C4-2B (cell line): Measurements from ENCODE around the gene KCTD6.

Source experiments
- H3K27ac ChIP-seq: fragments of 450-650 bp; 2 replicates; pipeline ENCODE4 v1.5.1; 2017
- CTCF ChIP-seq: fragments of 450-650 bp; conservative IDR thresholded peaks from 2 replicates; pipeline ENCODE4 v1.5.1; 2017; ENCODE audit warnings: mild to moderate bottlenecking
- ZFX ChIP-seq: fragments of 450-650 bp; IDR thresholded peaks from 2 replicates; pipeline ENCODE4 v1.6.1; 2017

KCTD6 gene

GRCh38 chr3:58528629-58529028, 36.7 kb downstream of the KCTD6 start:
- TF ChIP-seq ZFX, result no peak
- TF ChIP-seq CTCF, result no peak
- no peak overlapping the region for H3K27ac ChIP-seq

GRCh38 chr3:58529516-58530353, 37.8 kb downstream of the KCTD6 start:
- TF ChIP-seq CTCF (peak; percentile 28), ZFX (no peak)
- H3K27ac ChIP-seq, result no peak overlapping the region

DNA sequence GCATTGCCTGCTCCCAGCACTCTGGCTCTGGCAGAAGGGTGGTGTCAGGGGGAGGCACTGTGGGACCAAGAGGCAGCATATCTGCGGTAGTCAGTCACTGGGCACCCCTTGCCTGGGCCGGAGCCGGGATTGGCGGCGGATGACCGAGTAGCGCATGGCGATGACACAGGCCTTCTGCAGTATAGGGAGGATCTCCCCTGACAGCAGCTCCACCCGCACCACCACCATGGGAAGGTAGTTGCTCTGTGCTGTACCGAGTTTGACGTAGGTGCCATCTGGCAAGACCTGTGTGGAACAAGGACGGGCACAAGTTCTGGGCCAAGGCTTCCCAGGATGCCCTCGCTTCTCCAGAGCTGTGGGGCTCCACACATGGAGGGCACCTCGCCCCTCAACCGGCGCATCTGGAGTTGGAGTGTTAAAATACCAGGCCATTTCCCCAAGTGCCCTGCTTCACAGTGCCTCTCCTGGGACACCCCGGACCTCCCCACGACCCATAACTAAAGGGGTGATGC, 38.5 kb downstream of the KCTD6 start:
- TF ChIP-seq ZFX (no peak), CTCF (no peak)
- no peak overlapping the region for H3K27ac ChIP-seq

DNA sequence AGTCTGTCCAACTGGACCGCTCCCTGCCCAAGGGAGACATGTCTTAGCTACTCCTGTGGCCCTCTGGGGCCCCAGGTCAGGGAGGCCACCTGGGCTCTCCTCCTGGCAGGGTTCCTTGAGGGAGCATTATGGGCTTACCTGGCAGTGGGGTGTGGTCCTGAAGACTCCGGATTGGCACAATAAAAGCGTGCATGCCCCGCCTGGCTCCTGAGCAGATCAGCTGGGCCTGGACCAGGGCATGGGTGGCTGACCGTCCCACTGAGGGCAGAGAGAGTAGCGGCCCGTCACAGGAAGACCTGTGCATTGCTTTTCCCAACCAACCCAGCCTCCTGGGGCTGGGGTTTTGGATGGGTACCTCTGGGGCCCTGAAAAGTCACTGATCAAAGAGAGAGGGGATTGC, 39.7 kb downstream of the KCTD6 start:
- TF ChIP-seq CTCF, result no peak
- no peak for TF ChIP-seq ZFX
- H3K27ac ChIP-seq, result no peak overlapping the region

DNA sequence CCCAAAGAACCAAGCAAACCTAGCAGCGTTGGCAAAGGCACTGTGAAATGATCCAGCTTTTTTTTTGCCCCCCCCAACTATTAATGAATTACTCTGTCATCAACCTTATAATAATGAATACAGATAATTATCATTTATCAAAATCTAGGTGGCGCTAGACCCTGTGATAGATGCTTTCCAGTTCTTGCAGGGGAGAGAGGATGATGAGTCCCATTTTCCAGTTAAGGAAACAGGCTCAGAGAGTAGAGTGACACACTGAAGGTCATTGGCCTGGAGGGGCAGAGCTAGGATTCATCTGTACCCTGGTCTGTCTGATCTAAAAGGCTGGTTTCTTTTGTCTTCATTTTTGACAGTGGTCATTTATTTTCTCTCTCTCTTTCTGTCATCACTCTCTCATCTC, 40.1 kb downstream of the KCTD6 start:
- no peak for TF ChIP-seq CTCF
- no peak for TF ChIP-seq ZFX
- H3K27ac ChIP-seq, result no peak overlapping the region

DNA sequence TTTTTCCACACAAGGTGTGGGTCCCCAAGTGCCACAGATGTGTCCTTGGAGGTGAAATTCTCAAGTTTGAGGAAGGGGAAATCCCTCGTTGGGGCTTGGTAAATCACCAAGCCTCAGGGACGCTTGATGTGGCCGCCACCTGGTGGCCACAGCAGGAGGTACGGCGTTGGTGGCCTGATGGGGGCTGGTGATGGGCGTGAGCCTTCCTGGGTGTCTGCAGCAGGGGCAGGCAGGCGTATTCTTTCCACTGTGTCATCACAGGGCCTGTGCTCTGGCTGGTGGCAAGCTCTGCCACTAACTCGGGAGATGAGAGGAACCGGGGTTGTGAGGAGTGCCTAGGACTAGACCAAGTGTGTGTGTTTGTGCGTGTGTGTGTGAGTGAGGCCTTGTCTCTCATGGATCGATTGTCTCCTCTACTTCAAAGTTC, 40.9 kb downstream of the KCTD6 start:
- TF ChIP-seq CTCF, result peak; percentile 91
- TF ChIP-seq ZFX, result no peak
- no peak overlapping the region for H3K27ac ChIP-seq
